NCI-H2227 (cell line): ENCODE measurements around the gene SLC2A6.

ENCODE experiments used
- DNase-seq: peaks from one replicate; lab custom pipeline; 2025; ENCODE audit not compliant: unreplicated experiment; lab: John Stamatoyannopoulos, UW

Gene SLC2A6

GRCh38 chr9:133499132-133499891 is 20.4 kb upstream of the SLC2A6 start:
- DNase-seq = no peak

- DNase-seq = no peak
Measured at GRCh38 chr9:133496861-133497842, 18.3 kb upstream of the SLC2A6 start.

GRCh38 chr9:133495327-133496293 is 16.7 kb upstream of the SLC2A6 start:
- DNase-seq = no peak

GRCh38 chr9:133494636-133495326 is 15.9 kb upstream of the SLC2A6 start:
- no peak for DNase-seq

- DNase-seq = no peak
Measured at GRCh38 chr9:133493845-133494540, 15.1 kb upstream of the SLC2A6 start.

- no peak for DNase-seq
Measured at GRCh38 chr9:133493428-133493827, 14.5 kb upstream of the SLC2A6 start.

- no peak for DNase-seq
Measured at GRCh38 chr9:133492061-133493021, 13.4 kb upstream of the SLC2A6 start.

GRCh38 chr9:133491656-133491925 is 12.7 kb upstream of the SLC2A6 start:
- no peak for DNase-seq

GRCh38 chr9:133490865-133491655 is 12.2 kb upstream of the SLC2A6 start:
- DNase-seq = no peak

- no peak for DNase-seq
Measured at GRCh38 chr9:133490201-133490681, 11.3 kb upstream of the SLC2A6 start.

GRCh38 chr9:133489253-133490190 is 10.6 kb upstream of the SLC2A6 start:
- DNase-seq = no peak

GRCh38 chr9:133488686-133489252 is 9.9 kb upstream of the SLC2A6 start:
- no peak for DNase-seq

GRCh38 chr9:133487331-133487725 is 8.4 kb upstream of the SLC2A6 start:
- no peak for DNase-seq

GRCh38 chr9:133485531-133486260 is 6.8 kb upstream of the SLC2A6 start:
- no peak for DNase-seq

- peak; percentile 19 for DNase-seq
Measured at GRCh38 chr9:133484671-133485437, 6.0 kb upstream of the SLC2A6 start.
